CD4-positive, alpha-beta memory T cell (primary cell): ENCODE results near the gene DND1. TPM values are rescaled to one million over a fixed set of nuclear protein-coding genes. Genes with fewer than 3 reads are reported as not detected.

Source experiments
- CTCF ChIA-PET: fragments of 350-600 bp; sonication (Branson Sonifier 250); formaldehyde crosslinking; loops from one replicate; lab custom pipeline; 2021; ENCODE audit warnings: inconsistent platforms; ENCODE audit not compliant: partially characterized antibody; lab: Charles Lee
- POLR2A ChIA-PET: fragments of 350-600 bp; sonication (Branson Sonifier 250); formaldehyde crosslinking; loops from one replicate; lab custom pipeline; 2021; ENCODE audit not compliant: partially characterized antibody; lab: Charles Lee
- DNase-seq, 5 donors: peaks; one replicate each; pipeline versions ENCODE4 v3.0.0 to v3.0.0-alpha.2; 2020 to 2022; ENCODE audit warnings: mixed read lengths in 1 of 5
- H3K27ac ChIP-seq: one replicate; pipeline ENCODE4 v1.7.0; 2013; ENCODE audit warnings: low read depth, low read length
- H3K27me3 ChIP-seq: 2 replicates; pipeline ENCODE4 v1.7.0; 2013; ENCODE audit warnings: mild to moderate bottlenecking, low read length, moderate library complexity; ENCODE audit not compliant: insufficient read depth
- H3K36me3 ChIP-seq: 2 replicates; pipeline ENCODE4 v1.7.0; 2013; ENCODE audit warnings: mild to moderate bottlenecking, low read length, moderate library complexity; ENCODE audit not compliant: insufficient read depth
- H3K4me1 ChIP-seq: 2 replicates; pipeline ENCODE4 v1.7.0; 2013; ENCODE audit warnings: mild to moderate bottlenecking, low read length, moderate library complexity; ENCODE audit not compliant: insufficient read depth
- H3K4me3 ChIP-seq, 2 donors: one replicate each; pipeline ENCODE4 v1.7.0; 2013; ENCODE audit warnings: low read length in 2 of 2, mild to moderate bottlenecking in 1 of 2
- H3K9me3 ChIP-seq, 2 donors: one replicate each; pipeline ENCODE4 v1.7.0; 2013; ENCODE audit warnings: low read length in 2 of 2, control low read depth in 1 of 2; ENCODE audit not compliant: control insufficient read depth in 1 of 2
- H3K27ac Mint-ChIP-seq, 7 donors: one replicate each; pipeline ENCODE4 v1.8.0; 2020 to 2021; ENCODE audit warnings: mixed read lengths in 7 of 7, mild to moderate bottlenecking in 6 of 7, inconsistent platforms in 3 of 7, moderate library complexity in 3 of 7
- H3K27me3 Mint-ChIP-seq, 2 donors: one replicate each; pipeline ENCODE4 v1.8.0; 2020 to 2021; ENCODE audit warnings: mixed read lengths in 2 of 2
- H3K36me3 Mint-ChIP-seq, 2 donors: one replicate each; pipeline ENCODE4 v1.8.0; 2020 to 2021; ENCODE audit warnings: mixed read lengths in 2 of 2, inconsistent platforms in 1 of 2, mild to moderate bottlenecking in 1 of 2
- H3K4me1 Mint-ChIP-seq, 4 donors: one replicate each; pipeline ENCODE4 v1.8.0; 2020 to 2021; ENCODE audit warnings: mixed read lengths in 4 of 4, mild to moderate bottlenecking in 1 of 4
- H3K4me3 Mint-ChIP-seq, 8 donors: one replicate each; pipeline ENCODE4 v1.8.0; 2020 to 2021; ENCODE audit warnings: mixed read lengths in 8 of 8, mild to moderate bottlenecking in 7 of 8, moderate library complexity in 6 of 8, inconsistent platforms in 3 of 8
- H3K9me3 Mint-ChIP-seq, 8 donors: one replicate each; pipeline ENCODE4 v1.8.0; 2020 to 2021; ENCODE audit warnings: mixed read lengths in 8 of 8, mild to moderate bottlenecking in 5 of 8, inconsistent platforms in 3 of 8, moderate library complexity in 1 of 8
- intact Hi-C: fragments of 100-400 bp; cut with micrococcal nuclease; formaldehyde crosslinking; loops from one replicate; pipeline ENCODE4 v1.15.1; 2023
- polyA plus RNA-seq, 2 donors: library from polyadenylated mRNA; unstranded; fragments of 300-500 nt; fragmentation: Illumina TruSeq; gene quantifications; one replicate each; pipeline ENCODE4 v1.2.3, GENCODE V29; 2021
- total RNA-seq, 2 experiments: library from RNA; stranded (reverse); gene quantifications; one replicate each; pipeline ENCODE4 v1.2.3, GENCODE V29; 2021

The DND1 gene
- total and polyA plus RNA-seq, 4 experiments from 2014 or later = 4.0 to 5.0 TPM; not detected in 2

GRCh38 chr5:140633501-140633900 lies 39.9 kb downstream of the DND1 start:
- H3K27ac Mint-ChIP-seq = peak overlapping the region in 4 of 7 donors; percentile 8 to 93 (median 86)
- intact Hi-C loops = loop anchor here (2.0 kb wide), 1 partner anchor 13 kb away; the partner anchor contains the start of genes IK and NDUFA2
- H3K4me3 Mint-ChIP-seq = peak overlapping the region; percentile 90 to 96 (median 90)
- H3K36me3 ChIP-seq = no peaks in the 10 kb centered on the region
- no peaks in the 10 kb centered on the region for H3K27me3 ChIP-seq
- no peak overlapping the region for H3K27ac ChIP-seq
- CTCF ChIA-PET = interaction anchor here (1.0 to 4.7 kb wide), 8 partner anchors 9 to 261 kb away, joined by 3 to 49 read pairs (median 6); partner anchors contain the start of genes EIF4EBP3, IK and NDUFA2
- POLR2A ChIA-PET = interaction anchor here (2.0 to 2.9 kb wide), 8 partner anchors 9 to 232 kb away, joined by 7 to 27 read pairs (median 17); partner anchors contain the start of genes ANKHD1, APBB3, EIF4EBP3 and HARS1
- no peaks in the 10 kb centered on the region for H3K9me3 ChIP-seq
- peaks cover 14% of the 10 kb centered on the region for H3K4me1 ChIP-seq
- peaks cover 12 to 33% (median 22%) of the 10 kb centered on the region in 4 donors for H3K4me1 Mint-ChIP-seq
- H3K9me3 Mint-ChIP-seq = peaks cover 0 to 1% (median 0%) of the 10 kb centered on the region in 8 donors
- H3K4me3 ChIP-seq = peak overlapping the region in 1 of 2 donors; percentile 73
- no peaks in the 10 kb centered on the region for H3K27me3 Mint-ChIP-seq
- no peak for DNase-seq
- no peaks in the 10 kb centered on the region for H3K36me3 Mint-ChIP-seq

DNA sequence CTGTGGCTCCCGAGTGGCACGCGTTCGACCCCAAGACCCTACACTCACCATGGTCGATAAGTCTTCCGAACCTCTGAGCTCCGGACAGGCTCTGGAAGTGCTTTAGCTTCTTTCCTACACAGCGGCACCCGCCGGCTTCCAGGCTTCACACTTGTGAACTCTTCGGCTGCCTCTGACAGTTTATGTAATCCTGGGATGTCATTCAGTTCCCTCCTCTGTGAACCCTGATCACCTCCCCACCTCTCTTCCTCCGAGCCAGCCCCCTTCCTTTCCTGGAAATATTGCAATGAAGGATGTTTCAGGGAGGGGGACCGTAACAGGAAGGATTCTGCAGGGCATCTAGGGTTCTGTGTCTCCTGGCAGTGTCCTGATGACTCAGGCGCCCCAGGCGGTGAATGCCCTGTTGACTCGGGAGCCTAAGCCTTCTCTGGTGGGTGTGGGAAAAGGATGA lies 40.3 kb downstream of the DND1 start, which contains the start of gene CD14:
Gene CD14, minus strand, starts transcription at position 155 of the 451 bp plus-strand sequence. Its CDS starts 104 bp downstream, at position 51.
- Histone ChIP-seq H3K36me3 (no peaks in the 10 kb centered on the region), H3K4me1 (peaks cover 13% of the 10 kb centered on the region), H3K9me3 (no peaks in the 10 kb centered on the region), H3K27me3 (no peaks in the 10 kb centered on the region), H3K4me3 (peak within 1 kb of the TSS; percentile 61 to 73), H3K27ac (peak within 1 kb of the TSS; percentile 41)
- no peaks in the 10 kb centered on the region for H3K36me3 Mint-ChIP-seq
- ChIA-PET CTCF (interaction anchor here (0.9 to 4.7 kb wide), 9 partner anchors 9 to 269 kb away, joined by 3 to 49 read pairs (median 4); partner anchors contain the start of genes EIF4EBP3, IK and NDUFA2), POLR2A (interaction anchor here (1.0 to 2.9 kb wide), 10 partner anchors 9 to 231 kb away, joined by 4 to 27 read pairs (median 14); partner anchors contain the start of genes ANKHD1, APBB3, EIF4EBP3 and HARS1)
- intact Hi-C loops = loop anchor here (2.0 kb wide), 1 partner anchor 14 kb away; the partner anchor contains the start of genes IK and NDUFA2
- H3K27ac Mint-ChIP-seq = peak within 1 kb of the TSS; percentile 76 to 93 (median 89)
- H3K27me3 Mint-ChIP-seq = peaks cover 0 to 1% of the 10 kb centered on the region in 2 donors
- peaks cover 10 to 30% (median 20%) of the 10 kb centered on the region in 4 donors for H3K4me1 Mint-ChIP-seq
- peaks cover 0 to 4% (median under 1%) of the 10 kb centered on the region in 8 donors for H3K9me3 Mint-ChIP-seq
- H3K4me3 Mint-ChIP-seq = peak within 1 kb of the TSS; percentile 90 to 96 (median 90)
- DNase-seq = peak in 2 of 5 donors; percentile 13 to 33

DNA sequence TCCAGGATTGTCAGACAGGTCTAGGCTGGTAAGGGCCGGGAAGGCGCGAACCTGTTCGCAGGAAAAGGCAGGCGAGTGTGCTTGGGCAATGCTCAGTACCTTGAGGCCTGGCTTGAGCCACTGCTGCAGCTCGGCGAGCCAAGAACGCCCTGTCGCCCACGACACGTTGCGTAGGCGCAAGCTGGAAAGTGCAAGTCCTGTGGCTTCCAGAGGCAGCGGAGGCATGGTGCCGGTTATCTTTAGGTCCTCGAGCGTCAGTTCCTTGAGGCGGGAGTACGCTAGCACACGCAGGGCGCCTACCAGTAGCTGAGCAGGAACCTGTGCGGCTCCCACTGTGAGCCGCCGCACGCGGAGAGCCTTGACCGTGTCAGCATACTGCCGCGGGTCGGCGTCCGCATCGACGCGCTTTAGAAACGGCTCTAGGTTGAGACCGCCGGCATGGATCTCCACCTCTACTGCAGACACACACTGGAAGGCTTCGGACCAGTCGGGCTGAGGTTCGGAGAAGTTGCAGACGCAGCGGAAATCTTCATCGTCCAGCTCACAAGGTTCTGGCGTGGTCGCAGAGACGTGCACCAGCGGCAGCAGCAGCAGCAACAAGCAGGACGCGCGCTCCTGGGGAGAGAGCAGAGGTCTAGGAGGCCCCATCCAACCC lies 40.9 kb downstream of the DND1 start:
- H3K4me3 Mint-ChIP-seq = peak overlapping the region; percentile 90 to 96 (median 90)
- intact Hi-C loops = loop anchor here (2.0 kb wide), 1 partner anchor 14 kb away; the partner anchor contains the start of genes IK and NDUFA2
- POLR2A ChIA-PET = interaction anchor here (1.0 to 2.9 kb wide), 11 partner anchors 10 to 231 kb away, joined by 4 to 27 read pairs (median 11); partner anchors contain the start of genes ANKHD1, APBB3, EIF4EBP3 and HARS1

DNA sequence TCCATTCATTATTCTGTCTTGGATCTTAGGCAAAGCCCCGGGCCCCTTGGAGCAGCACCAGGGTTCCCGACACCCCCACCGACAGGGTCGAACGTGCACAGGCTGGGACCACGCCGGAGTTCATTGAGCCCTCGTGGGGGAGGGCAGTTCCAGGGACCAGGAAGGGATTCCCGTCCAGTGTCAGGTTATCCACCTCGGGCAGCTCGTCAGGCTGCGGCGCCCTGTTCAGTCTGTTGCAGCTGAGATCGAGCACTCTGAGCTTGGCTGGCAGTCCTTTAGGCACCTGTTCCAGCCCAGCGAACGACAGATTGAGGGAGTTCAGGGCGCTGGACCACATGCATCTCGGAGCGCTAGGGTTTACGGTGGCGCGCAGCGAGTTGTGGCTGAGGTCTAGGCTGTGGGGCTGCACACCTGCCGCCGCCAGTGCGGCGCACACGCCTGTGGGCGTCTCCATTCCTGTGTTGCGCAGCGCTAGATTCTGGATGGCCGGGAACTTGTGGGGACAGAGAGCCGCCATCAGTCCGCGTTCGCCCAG lies 41.5 kb downstream of the DND1 start:
- H3K9me3 ChIP-seq = no peaks in the 10 kb centered on the region

More for the DNA sequence above, 40.9 kb downstream of the DND1 start:
- H3K27me3 ChIP-seq = no peaks in the 10 kb centered on the region
- H3K27ac ChIP-seq = peak overlapping the region; percentile 41
- peaks cover 0 to 2% of the 10 kb centered on the region in 2 donors for H3K27me3 Mint-ChIP-seq
- DNase-seq = peak; percentile 50 to 66 (median 55)
- H3K36me3 Mint-ChIP-seq = no peaks in the 10 kb centered on the region
- H3K9me3 Mint-ChIP-seq = peaks cover 0 to 6% (median 2%) of the 10 kb centered on the region in 8 donors
- peak overlapping the region; percentile 68 to 93 (median 89) for H3K27ac Mint-ChIP-seq
- CTCF ChIA-PET = interaction anchor here (0.9 to 4.7 kb wide), 9 partner anchors 10 to 269 kb away, joined by 3 to 49 read pairs (median 4); partner anchors contain the start of genes EIF4EBP3, IK and NDUFA2
- peaks cover 10 to 30% (median 20%) of the 10 kb centered on the region in 4 donors for H3K4me1 Mint-ChIP-seq
- H3K36me3 ChIP-seq = no peaks in the 10 kb centered on the region
- peak overlapping the region; percentile 61 to 73 for H3K4me3 ChIP-seq
- H3K9me3 ChIP-seq = no peaks in the 10 kb centered on the region
- H3K4me1 ChIP-seq = peaks cover 13% of the 10 kb centered on the region

DNA sequence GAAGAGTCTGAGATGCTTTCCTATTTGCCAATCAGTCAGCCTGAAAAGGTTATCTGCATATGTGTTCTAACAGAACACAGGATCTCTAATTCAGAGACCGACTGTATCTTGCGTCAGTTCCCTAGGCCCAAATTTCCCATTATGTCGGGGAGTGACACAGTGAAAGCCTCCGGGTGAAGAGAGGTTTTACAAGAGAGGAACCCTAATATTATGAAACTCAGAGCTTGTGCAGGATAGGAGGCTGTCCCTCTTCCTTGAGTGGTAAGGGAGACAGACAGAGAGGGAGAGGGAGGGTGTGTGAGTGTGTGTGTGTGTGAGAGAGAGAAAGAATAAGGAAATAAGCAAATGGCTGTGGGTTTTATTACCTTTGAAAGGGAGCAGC lies 42.3 kb downstream of the DND1 start:
- Mint-ChIP-seq H3K4me3 (peak overlapping the region; percentile 1 to 75 (median 66)), H3K27ac (peak overlapping the region in 2 of 7 donors; percentile 23 to 37), H3K27me3 (peaks cover 2 to 3% of the 10 kb centered on the region in 2 donors), H3K36me3 (no peaks in the 10 kb centered on the region), H3K9me3 (peaks cover 0 to 7% (median 2%) of the 10 kb centered on the region in 8 donors), H3K4me1 (peaks cover 10 to 30% (median 20%) of the 10 kb centered on the region in 4 donors)
- POLR2A ChIA-PET = interaction anchor here (1.4 to 2.9 kb wide), 3 partner anchors 8 to 229 kb away, joined by 4 to 18 read pairs (median 5); partner anchors contain the start of genes ANKHD1 and TMCO6
- Histone ChIP-seq H3K27me3 (no peaks in the 10 kb centered on the region), H3K9me3 (no peaks in the 10 kb centered on the region), H3K4me3 (no peak overlapping the region), H3K36me3 (no peaks in the 10 kb centered on the region), H3K27ac (no peak overlapping the region), H3K4me1 (peaks cover 13% of the 10 kb centered on the region)
- CTCF ChIA-PET = interaction anchor here (1.4 to 1.8 kb wide), 2 partner anchors 8 to 84 kb away, joined by 4 to 10 read pairs; partner anchors contain the start of genes EIF4EBP3 and TMCO6
- intact Hi-C loops = no loop called here
- DNase-seq = no peak

More for the DNA sequence above, 41.5 kb downstream of the DND1 start:
- Mint-ChIP-seq H3K9me3 (peaks cover 0 to 7% (median 2%) of the 10 kb centered on the region in 8 donors), H3K4me3 (peak overlapping the region; percentile 90 to 96 (median 90)), H3K36me3 (no peaks in the 10 kb centered on the region), H3K4me1 (peaks cover 10 to 30% (median 20%) of the 10 kb centered on the region in 4 donors), H3K27ac (peak overlapping the region; percentile 47 to 93 (median 81)), H3K27me3 (peaks cover 2% of the 10 kb centered on the region in 2 donors)
- peak in 4 of 5 donors; percentile 42 to 52 (median 43) for DNase-seq
- ChIA-PET POLR2A (interaction anchor here (0.7 to 2.9 kb wide), 10 partner anchors 10 to 230 kb away, joined by 3 to 27 read pairs (median 14); partner anchors contain the start of genes ANKHD1, APBB3, EIF4EBP3 and HARS1), CTCF (interaction anchor here (1.2 to 4.7 kb wide), 4 partner anchors 13 to 261 kb away, joined by 3 to 22 read pairs (median 6); partner anchors contain the start of genes IK and NDUFA2)
- Histone ChIP-seq H3K36me3 (no peaks in the 10 kb centered on the region), H3K27me3 (no peaks in the 10 kb centered on the region), H3K4me1 (peaks cover 13% of the 10 kb centered on the region), H3K27ac (peak overlapping the region; percentile 41), H3K4me3 (peak overlapping the region; percentile 61 to 73)
- intact Hi-C loops = loop anchor here (2.0 kb wide), 1 partner anchor 15 kb away; the partner anchor contains the start of genes IK and NDUFA2
